ENCODE data around the gene MTHFD2L.

Gene MTHFD2L

GRCh38 chr4:74132944-74133343, 25.0 kb upstream of the MTHFD2L start:
- no peak for TF ChIP-seq CTCF (IDR thresholded peaks at IDR 0.05; ENCODE audit: poor library complexity, severe bottlenecking)
- H3K4me3 ChIP-seq (ENCODE audit: severe bottlenecking) = no peak overlapping the region

GRCh38 chr4:74133786-74134499, 24.0 kb upstream of the MTHFD2L start:
- no peak for DNase-seq (ENCODE audit: low spot score)

More at GRCh38 chr4:74132944-74133343, 25.0 kb upstream of the MTHFD2L start:
- Histone ChIP-seq H3K27ac (ENCODE audit: poor library complexity, severe bottlenecking) (peak overlapping the region; percentile 22), H3K9me3 (ENCODE audit: severe bottlenecking) (peaks cover 12% of the 10 kb centered on the region), H3K27me3 (ENCODE audit: insufficient read depth, poor library complexity, severe bottlenecking) (no peaks in the 10 kb centered on the region), H3K4me1 (ENCODE audit: insufficient read depth, poor library complexity, severe bottlenecking) (no peaks in the 10 kb centered on the region), H3K36me3 (ENCODE audit: low read depth) (peaks cover 27% of the 10 kb centered on the region; the same call in 1 of the 2 replicates)
- no peak for DNase-seq (ENCODE audit: low spot score)
- ATAC-seq (ENCODE audit: low read depth) = no peak

GRCh38 chr4:74134500-74134852, 23.4 kb upstream of the MTHFD2L start:
- Histone ChIP-seq H3K27me3 (ENCODE audit: insufficient read depth, poor library complexity, severe bottlenecking) (no peaks in the 10 kb centered on the region), H3K4me1 (ENCODE audit: insufficient read depth, poor library complexity, severe bottlenecking) (no peaks in the 10 kb centered on the region), H3K36me3 (ENCODE audit: low read depth) (peaks cover 15% of the 10 kb centered on the region; the same call in 1 of the 2 replicates), H3K4me3 (ENCODE audit: severe bottlenecking) (no peak overlapping the region), H3K27ac (ENCODE audit: poor library complexity, severe bottlenecking) (no peak overlapping the region), H3K9me3 (ENCODE audit: severe bottlenecking) (peaks cover 12% of the 10 kb centered on the region)
- no peak for DNase-seq (ENCODE audit: low spot score)
- TF ChIP-seq CTCF (IDR thresholded peaks at IDR 0.05; ENCODE audit: poor library complexity, severe bottlenecking) = peak; percentile 63
- ATAC-seq (ENCODE audit: low read depth) = no peak

More at GRCh38 chr4:74133786-74134499, 24.0 kb upstream of the MTHFD2L start:
- no peak overlapping the region for H3K4me3 ChIP-seq (ENCODE audit: severe bottlenecking)
- H3K9me3 ChIP-seq (ENCODE audit: severe bottlenecking) = peaks cover 12% of the 10 kb centered on the region
- peak; percentile 73; the same call in 2 of the 3 replicates for ATAC-seq (ENCODE audit: low read depth)
- H3K27ac ChIP-seq (ENCODE audit: poor library complexity, severe bottlenecking) = peak overlapping the region; percentile 22
- H3K36me3 ChIP-seq (ENCODE audit: low read depth) = peaks cover 20% of the 10 kb centered on the region; the same call in 1 of the 2 replicates
- H3K4me1 ChIP-seq (ENCODE audit: insufficient read depth, poor library complexity, severe bottlenecking) = no peaks in the 10 kb centered on the region
- peak; percentile 84 for TF ChIP-seq CTCF (IDR thresholded peaks at IDR 0.05; ENCODE audit: poor library complexity, severe bottlenecking)
- H3K27me3 ChIP-seq (ENCODE audit: insufficient read depth, poor library complexity, severe bottlenecking) = no peaks in the 10 kb centered on the region

- no peak for TF ChIP-seq CTCF (IDR thresholded peaks at IDR 0.05; ENCODE audit: poor library complexity, severe bottlenecking)
- H3K4me1 ChIP-seq (ENCODE audit: insufficient read depth, poor library complexity, severe bottlenecking) = no peaks in the 10 kb centered on the region
- H3K36me3 ChIP-seq (ENCODE audit: low read depth) = 0 out of 2 replicates have a peak, but pooled peaks cover 9% of the 10 kb centered on the region
- ATAC-seq (ENCODE audit: low read depth) (no peak), DNase-seq (ENCODE audit: low spot score) (no peak)
- H3K9me3 ChIP-seq (ENCODE audit: severe bottlenecking) = peaks cover 2% of the 10 kb centered on the region
- H3K27ac ChIP-seq (ENCODE audit: poor library complexity, severe bottlenecking) = no peak overlapping the region
- no peak overlapping the region for H3K4me3 ChIP-seq (ENCODE audit: severe bottlenecking)
- H3K27me3 ChIP-seq (ENCODE audit: insufficient read depth, poor library complexity, severe bottlenecking) = no peaks in the 10 kb centered on the region
These were observed 11.3 kb upstream of the MTHFD2L start for GRCh38 chr4:74146581-74147129.

GRCh38 chr4:74148205-74148604, 9.7 kb upstream of the MTHFD2L start:
- TF ChIP-seq CTCF (IDR thresholded peaks at IDR 0.05; ENCODE audit: poor library complexity, severe bottlenecking) = no peak
- H3K27me3 ChIP-seq (ENCODE audit: insufficient read depth, poor library complexity, severe bottlenecking) = no peaks in the 10 kb centered on the region
- H3K27ac ChIP-seq (ENCODE audit: poor library complexity, severe bottlenecking) = no peak overlapping the region
- peaks cover 2% of the 10 kb centered on the region for H3K9me3 ChIP-seq (ENCODE audit: severe bottlenecking)
- no peak for DNase-seq (ENCODE audit: low spot score)
- ATAC-seq (ENCODE audit: low read depth) = no peak
- H3K4me1 ChIP-seq (ENCODE audit: insufficient read depth, poor library complexity, severe bottlenecking) = no peaks in the 10 kb centered on the region
- no peak overlapping the region for H3K4me3 ChIP-seq (ENCODE audit: severe bottlenecking)
- 0 out of 2 replicates have a peak, but pooled peaks cover 9% of the 10 kb centered on the region for H3K36me3 ChIP-seq (ENCODE audit: low read depth)
